GM04504 (cell line): ENCODE data around the gene DARS1.
"Not testable (repeated sequence)": the region's sequence is repeated elsewhere in the genome, so short reads cannot be mapped to it uniquely, and the experiment has no call there.

Source experiments
- DNase-seq: peaks from one replicate; pipeline ENCODE4 v3.0.0-alpha.2; 2012; ENCODE audit warnings: low read depth

The DARS1 gene

GRCh38 chr2:135980434-135981079 lies 4.9 kb downstream of the DARS1 start:
- no peak for DNase-seq

GRCh38 chr2:135975702-135976101 lies 9.7 kb downstream of the DARS1 start:
- DNase-seq: no peak

- no peak for DNase-seq
Measured at GRCh38 chr2:135974036-135974435, 11.4 kb downstream of the DARS1 start.

- DNase-seq: no peak
Measured at GRCh38 chr2:135969655-135970387, 15.6 kb downstream of the DARS1 start.

GRCh38 chr2:135965756-135966155 lies 19.7 kb downstream of the DARS1 start:
- DNase-seq: no peak

GRCh38 chr2:135964404-135964803 lies 21.0 kb downstream of the DARS1 start:
- DNase-seq: not testable (repeated sequence)

- DNase-seq: no peak
Measured at GRCh38 chr2:135963841-135964240, 21.6 kb downstream of the DARS1 start.

GRCh38 chr2:135962366-135963123 lies 22.9 kb downstream of the DARS1 start:
- DNase-seq: no peak

GRCh38 chr2:135960656-135961551 lies 24.5 kb downstream of the DARS1 start:
- DNase-seq: no peak

- DNase-seq: no peak
Measured at GRCh38 chr2:135960150-135960549, 25.3 kb downstream of the DARS1 start.

- not testable (repeated sequence) for DNase-seq
Measured at GRCh38 chr2:135958927-135959326, 26.5 kb downstream of the DARS1 start.

GRCh38 chr2:135954020-135954601 lies 31.3 kb downstream of the DARS1 start:
- no peak for DNase-seq

GRCh38 chr2:135952891-135953290 lies 32.5 kb downstream of the DARS1 start:
- no peak for DNase-seq

- no peak for DNase-seq
Measured at GRCh38 chr2:135951041-135951583, 34.3 kb downstream of the DARS1 start.

GRCh38 chr2:135949451-135950234 lies 35.8 kb downstream of the DARS1 start:
- no peak for DNase-seq

GRCh38 chr2:135948642-135949355 lies 36.6 kb downstream of the DARS1 start:
- DNase-seq: peak; percentile 26

GRCh38 chr2:135948141-135948540 lies 37.3 kb downstream of the DARS1 start:
- no peak for DNase-seq

- DNase-seq: no peak
Measured at GRCh38 chr2:135947483-135947882, 37.9 kb downstream of the DARS1 start.

GRCh38 chr2:135945526-135945925 lies 39.9 kb downstream of the DARS1 start:
- DNase-seq: no peak

GRCh38 chr2:135944625-135945024 lies 40.8 kb downstream of the DARS1 start:
- DNase-seq: no peak
